Ishikawa (cell line): ENCODE data around the gene SPAG8.

Experiments
- CEBPB ChIP-seq: IDR thresholded peaks from 2 replicates; pipeline ENCODE4 v1.6.1; 2012
- CREB1 ChIP-seq: IDR thresholded peaks from 2 replicates; pipeline ENCODE4 v1.6.1; 2012; ENCODE audit warnings: low read depth
- EGR1 ChIP-seq: IDR thresholded peaks from 2 replicates; pipeline ENCODE4 v1.6.1; 2012
- EP300 ChIP-seq: IDR thresholded peaks from 2 replicates; pipeline ENCODE4 v1.6.1; 2012; ENCODE audit warnings: borderline replicate concordance
- FOXM1 ChIP-seq: IDR thresholded peaks from 2 replicates; pipeline ENCODE4 v1.6.1; 2012; ENCODE audit warnings: low read depth, borderline replicate concordance
- MAX ChIP-seq: IDR thresholded peaks from 2 replicates; pipeline ENCODE4 v1.6.1; 2012
- NFIC ChIP-seq: IDR thresholded peaks from 2 replicates; pipeline ENCODE4 v1.6.1; 2012
- RAD21 ChIP-seq: IDR thresholded peaks from 2 replicates; pipeline ENCODE4 v1.6.1; 2012; ENCODE audit warnings: low read depth
- REST ChIP-seq: IDR thresholded peaks from 2 replicates; pipeline ENCODE4 v1.6.1; 2012; ENCODE audit warnings: low read depth, mild to moderate bottlenecking
- TAF1 ChIP-seq: IDR thresholded peaks from 2 replicates; pipeline ENCODE4 v1.6.1; 2012; ENCODE audit warnings: low read depth, mild to moderate bottlenecking
- TCF12 ChIP-seq: IDR thresholded peaks from 2 replicates; pipeline ENCODE4 v1.6.1; 2012; ENCODE audit warnings: low read depth
- TEAD4 ChIP-seq: IDR thresholded peaks from 2 replicates; pipeline ENCODE4 v1.6.1; 2012
- USF1 ChIP-seq: IDR thresholded peaks from 2 replicates; pipeline ENCODE4 v1.6.1; 2012
- YY1 ChIP-seq: IDR thresholded peaks from 2 replicates; pipeline ENCODE4 v1.6.1; 2012; ENCODE audit warnings: low read depth
- ZBTB7A ChIP-seq: IDR thresholded peaks from 2 replicates; pipeline ENCODE4 v1.6.1; 2012; ENCODE audit warnings: low read depth

SPAG8 gene

GRCh38 chr9:35852876-35853865, 41.1 kb upstream of the SPAG8 start:
- no peak for TF ChIP-seq RAD21
- TF ChIP-seq TEAD4: no peak
- no peak for TF ChIP-seq MAX
- TF ChIP-seq TAF1: no peak
- TF ChIP-seq YY1: no peak
- TF ChIP-seq FOXM1: no peak
- no peak for TF ChIP-seq ZBTB7A
- no peak for TF ChIP-seq NFIC

DNA sequence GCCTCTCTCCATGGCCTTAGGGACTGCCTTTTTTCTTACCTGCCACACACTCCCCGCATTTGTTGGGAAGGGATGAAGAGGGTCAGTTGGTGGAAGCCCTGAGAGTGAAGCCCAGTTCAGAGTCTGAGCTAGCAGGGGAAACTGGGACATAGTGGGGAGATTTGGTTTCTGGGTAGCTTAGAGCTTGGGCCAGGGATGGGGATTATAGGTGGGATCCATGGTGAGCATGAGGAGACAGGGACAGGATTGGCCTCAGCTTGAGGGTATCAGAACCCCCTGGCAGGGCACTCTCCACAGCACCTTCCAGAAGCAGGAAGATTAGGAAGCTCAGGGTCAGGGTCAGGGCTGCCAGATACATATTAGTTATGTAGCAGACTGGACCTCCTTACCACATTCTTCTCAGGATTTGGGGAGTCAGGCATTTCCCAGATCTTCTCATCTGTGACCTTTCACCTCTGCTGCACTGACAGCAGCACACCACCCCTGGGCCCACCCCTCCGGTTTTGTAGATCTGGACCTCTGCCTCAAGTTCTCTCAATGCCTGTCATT, 40.3 kb upstream of the SPAG8 start:
- TF ChIP-seq REST (no peak), ZBTB7A (no peak), EP300 (no peak), CREB1 (no peak), NFIC (no peak), USF1 (no peak), MAX (no peak), CEBPB (no peak), YY1 (no peak), RAD21 (no peak), TCF12 (no peak), FOXM1 (no peak), TEAD4 (no peak), EGR1 (no peak), TAF1 (no peak)

DNA sequence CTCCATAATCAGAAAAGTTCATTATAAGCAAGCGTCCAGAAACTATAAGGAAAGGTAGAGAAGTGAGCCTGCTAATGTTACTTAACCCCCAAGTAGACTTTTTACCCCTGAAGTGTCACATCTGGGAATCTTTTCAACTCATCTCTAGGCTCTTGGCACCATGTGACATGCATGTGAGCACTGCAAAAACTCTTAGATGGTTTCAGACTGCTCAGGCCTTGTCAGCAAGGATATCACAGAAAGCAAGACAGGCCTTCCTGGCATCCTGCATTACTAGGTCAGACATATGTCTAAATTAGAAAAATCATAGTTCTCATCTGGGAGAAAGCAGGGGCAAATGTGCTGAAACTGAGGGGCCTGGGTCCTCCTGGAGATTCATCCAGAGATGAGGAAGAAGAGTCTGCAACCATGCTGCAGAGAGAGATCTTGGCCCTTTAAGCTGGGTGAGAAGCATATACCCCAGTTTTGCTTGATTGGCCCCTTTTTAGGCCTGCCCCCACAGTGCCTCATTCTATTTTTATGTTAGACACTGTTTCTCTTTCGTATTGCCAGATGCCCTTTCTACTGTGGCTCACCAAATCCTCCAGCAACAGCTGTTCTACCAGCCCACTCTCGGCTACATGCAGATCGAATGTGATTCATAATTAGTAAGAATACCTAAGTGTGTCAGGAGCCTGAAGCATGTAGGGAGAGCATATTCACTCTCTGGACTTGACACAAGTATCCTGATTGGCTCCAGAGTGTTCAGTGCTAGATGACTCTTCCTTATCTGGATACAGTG, 35.9 kb upstream of the SPAG8 start:
- no peak for TF ChIP-seq EGR1
- no peak for TF ChIP-seq TEAD4
- no peak for TF ChIP-seq TCF12
- no peak for TF ChIP-seq REST

- TF ChIP-seq EP300 (no peak), TAF1 (no peak), FOXM1 (no peak), YY1 (no peak), REST (no peak), RAD21 (no peak), ZBTB7A (no peak)
These were observed 34.0 kb upstream of the SPAG8 start for GRCh38 chr9:35845824-35846771.
